Nucleus accumbens (tissue), 56 donors: ENCODE data around the gene VPS35L.

Experiments used
- DNase-seq, 56 donors: peaks; one replicate each; lab custom pipeline; 2025; lab: John Stamatoyannopoulos, UW

Gene VPS35L, protein sequence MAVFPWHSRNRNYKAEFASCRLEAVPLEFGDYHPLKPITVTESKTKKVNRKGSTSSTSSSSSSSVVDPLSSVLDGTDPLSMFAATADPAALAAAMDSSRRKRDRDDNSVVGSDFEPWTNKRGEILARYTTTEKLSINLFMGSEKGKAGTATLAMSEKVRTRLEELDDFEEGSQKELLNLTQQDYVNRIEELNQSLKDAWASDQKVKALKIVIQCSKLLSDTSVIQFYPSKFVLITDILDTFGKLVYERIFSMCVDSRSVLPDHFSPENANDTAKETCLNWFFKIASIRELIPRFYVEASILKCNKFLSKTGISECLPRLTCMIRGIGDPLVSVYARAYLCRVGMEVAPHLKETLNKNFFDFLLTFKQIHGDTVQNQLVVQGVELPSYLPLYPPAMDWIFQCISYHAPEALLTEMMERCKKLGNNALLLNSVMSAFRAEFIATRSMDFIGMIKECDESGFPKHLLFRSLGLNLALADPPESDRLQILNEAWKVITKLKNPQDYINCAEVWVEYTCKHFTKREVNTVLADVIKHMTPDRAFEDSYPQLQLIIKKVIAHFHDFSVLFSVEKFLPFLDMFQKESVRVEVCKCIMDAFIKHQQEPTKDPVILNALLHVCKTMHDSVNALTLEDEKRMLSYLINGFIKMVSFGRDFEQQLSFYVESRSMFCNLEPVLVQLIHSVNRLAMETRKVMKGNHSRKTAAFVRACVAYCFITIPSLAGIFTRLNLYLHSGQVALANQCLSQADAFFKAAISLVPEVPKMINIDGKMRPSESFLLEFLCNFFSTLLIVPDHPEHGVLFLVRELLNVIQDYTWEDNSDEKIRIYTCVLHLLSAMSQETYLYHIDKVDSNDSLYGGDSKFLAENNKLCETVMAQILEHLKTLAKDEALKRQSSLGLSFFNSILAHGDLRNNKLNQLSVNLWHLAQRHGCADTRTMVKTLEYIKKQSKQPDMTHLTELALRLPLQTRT

DNA sequence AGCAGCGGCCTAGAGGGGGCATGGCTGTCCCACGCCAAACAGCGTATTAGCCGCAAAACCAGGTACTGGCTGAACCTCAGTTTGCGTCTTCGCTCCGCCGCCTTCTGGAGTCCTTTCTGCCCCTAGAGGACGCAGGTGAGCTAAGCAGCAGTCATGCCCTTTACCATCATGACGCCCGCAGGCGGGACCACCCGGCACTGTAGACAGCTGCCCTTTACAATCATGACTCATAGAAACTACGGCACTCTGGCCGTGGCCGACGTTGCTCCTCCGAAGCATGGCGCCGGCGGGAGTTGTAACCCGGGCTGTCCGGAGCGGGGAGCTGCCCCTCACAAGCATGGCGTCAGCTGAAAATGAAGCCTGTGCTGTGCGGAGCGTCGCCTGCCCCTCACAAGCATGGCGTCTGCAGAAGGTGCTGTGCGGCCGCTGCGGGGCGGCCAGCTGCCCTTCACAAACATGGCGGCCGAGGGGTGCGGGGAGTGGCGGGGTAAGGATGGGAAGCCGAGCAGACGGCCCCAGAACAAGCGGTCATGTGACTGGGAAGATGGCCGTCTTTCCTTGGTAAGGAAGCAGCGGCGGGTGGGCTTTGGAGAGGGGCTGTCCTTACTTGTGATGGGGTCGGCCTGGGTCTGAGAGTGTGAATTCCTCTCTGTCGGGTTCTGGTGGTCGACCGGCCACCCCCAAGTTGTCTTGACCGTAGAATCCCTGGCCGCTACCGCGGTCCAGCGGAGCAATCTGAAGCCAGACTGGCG lies at the start of gene VPS35L:
Gene VPS35L (plus strand): TSS at position 518 of the 752 bp plus-strand sequence. CDS start 27 bp downstream, at position 545.
- DNase-seq, result peak; percentile 75 to 99 (median 96)

DNA sequence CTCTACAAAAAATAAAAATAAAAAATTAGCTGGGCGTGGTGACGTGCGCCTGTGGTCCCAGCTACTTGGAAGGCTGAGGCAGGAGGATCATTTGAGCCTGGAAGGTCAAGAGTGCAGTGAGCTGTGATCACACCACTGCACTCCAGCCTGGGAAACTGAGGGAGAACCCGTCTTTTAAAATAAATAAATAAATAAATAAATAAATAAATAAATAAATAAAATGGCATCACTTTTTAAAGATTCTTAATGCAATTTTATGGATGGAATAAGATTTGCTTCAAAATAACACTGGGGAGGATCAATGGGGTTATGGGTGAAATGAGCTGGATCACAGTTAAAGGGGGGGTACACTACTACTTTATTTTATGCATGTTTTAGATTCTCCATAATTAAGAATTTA lies 48.5 kb upstream of the VPS35L start:
- no peak for DNase-seq

DNA sequence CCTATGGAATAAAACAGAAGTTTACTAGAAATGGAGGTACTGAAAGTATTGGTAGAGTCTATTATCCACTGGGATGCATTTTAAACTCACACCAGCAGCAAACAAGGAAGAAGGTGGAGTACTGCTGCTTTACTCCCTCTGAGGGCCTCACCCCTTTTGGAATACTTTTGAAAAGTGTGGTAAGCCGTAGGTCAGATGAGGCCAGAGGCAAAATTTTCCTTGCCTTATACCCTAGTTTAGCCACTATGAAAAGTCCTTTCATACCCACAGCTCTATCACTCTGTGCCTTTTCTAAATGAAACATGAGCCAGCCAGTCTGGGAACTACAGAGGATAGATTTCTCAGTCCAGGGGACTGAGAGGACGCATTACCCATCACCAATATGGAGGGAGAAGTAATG lies 47.6 kb upstream of the VPS35L start:
- no peak for DNase-seq

DNA sequence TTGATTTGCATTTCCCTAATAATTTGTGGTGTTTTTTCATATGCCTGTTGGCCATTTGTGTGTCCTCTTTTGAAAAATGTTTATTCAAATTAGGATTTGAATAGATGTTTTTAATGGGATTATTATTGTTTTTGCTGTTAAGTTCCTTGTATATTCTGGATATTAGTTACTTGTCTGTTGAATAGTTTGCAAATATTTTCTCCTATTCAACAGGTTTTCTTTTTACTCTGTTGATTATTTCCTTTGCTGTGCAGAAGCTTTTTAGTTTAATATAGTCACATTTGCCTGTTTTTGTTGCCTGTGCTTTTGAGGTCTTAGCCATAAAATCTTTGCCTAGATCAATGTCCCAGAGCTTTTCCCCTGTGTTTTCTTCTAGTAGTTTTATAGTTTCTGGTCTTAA lies 43.2 kb upstream of the VPS35L start:
- no peak for DNase-seq

DNA sequence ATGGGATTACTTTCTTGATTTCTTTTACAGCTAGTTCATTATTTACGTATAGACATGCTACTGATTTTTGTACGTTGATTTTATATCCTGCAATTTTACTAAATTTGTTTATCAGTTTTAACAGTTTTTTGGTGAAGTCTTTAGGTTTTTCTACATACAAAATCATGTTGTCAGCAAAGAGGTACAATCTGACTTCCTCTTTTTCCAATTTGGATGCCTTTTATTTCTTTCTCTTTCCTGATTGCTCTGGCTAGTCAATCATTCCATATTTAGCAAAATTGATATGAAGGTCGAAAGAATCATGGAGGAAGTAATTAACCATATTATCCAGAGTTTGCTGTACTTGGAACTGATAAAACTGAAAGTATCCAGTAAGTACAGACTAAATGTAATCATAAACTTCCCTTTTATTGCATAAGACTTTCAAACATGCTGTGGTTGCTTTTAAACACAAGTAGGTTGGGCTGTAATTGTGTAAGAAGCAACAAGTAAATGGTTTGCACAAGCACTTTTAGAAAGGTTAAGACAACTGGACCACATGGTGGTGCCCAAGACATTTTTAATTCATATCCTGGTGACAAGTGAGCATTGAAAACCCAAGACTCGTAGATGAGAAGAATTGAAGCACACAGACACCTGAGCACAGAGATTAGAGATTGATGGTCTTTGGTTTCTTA lies 42.0 kb upstream of the VPS35L start:
- DNase-seq, result no peak

DNA sequence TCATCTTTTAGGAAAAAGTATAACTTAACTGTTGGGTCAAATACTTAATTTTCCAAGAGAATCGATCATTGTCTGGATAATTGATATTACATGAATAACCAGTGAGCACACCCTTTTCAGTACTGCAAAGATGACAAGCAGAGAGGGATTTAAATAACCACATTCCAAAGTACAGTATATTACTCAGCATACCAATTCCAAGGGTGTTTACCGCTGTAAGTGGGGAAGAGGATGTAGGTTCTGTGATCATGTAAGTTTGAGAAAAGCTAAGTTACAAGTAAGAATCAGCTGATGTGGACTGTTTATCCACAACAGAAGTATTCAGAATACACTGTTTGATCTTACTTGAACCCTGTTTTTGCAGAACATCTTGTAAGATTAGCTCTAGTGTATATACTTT lies 39.7 kb upstream of the VPS35L start:
- no peak for DNase-seq

DNA sequence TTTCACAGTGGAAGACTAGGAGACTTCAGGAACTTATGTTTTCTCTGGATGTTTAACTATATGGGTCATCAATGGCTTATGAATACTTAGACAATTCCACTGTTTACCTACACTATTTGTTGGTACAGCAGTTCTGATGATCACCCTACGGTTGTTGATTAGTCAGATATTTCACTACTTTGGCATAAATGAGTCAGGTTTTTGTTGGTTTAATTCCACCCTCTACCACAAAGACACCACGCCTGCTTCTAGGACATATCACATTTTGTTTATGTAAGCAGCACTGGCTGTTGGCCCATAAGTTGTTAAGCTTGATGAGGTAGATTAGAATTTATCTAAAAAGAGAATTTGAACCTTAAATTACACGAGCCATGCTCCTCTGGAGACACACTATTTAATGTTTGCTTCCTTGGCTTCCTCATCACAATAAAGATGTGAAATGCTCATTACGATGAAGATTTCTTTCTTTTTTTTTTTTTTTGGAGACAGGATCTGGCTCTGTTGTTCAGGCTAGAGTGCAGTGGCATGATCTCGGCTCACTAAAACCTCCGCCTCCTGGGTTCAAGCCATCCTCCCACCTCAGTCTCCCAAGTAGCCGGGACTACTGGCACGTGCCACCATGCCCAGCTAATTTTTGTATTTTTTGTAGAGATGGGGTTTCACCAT lies 37.9 kb upstream of the VPS35L start:
- no peak for DNase-seq

DNA sequence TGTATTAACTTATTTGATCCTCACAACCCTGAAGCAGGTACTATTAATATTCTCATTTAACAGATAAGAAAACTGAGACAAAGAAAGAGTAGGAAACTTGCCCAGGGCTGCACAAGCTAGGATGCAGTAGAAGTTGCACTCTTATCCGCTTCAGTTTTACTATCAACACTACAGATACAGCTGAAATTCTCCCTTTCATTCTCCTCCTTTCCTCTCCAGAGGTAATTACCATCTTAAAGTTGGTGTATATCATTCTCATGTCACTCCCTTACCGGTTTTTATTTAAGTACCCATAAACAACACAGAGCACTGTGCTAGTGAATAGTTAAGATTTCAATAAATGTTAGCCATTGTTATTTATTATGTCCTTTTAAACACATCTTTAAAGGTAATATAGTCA lies 37.1 kb upstream of the VPS35L start:
- DNase-seq, result no peak

DNA sequence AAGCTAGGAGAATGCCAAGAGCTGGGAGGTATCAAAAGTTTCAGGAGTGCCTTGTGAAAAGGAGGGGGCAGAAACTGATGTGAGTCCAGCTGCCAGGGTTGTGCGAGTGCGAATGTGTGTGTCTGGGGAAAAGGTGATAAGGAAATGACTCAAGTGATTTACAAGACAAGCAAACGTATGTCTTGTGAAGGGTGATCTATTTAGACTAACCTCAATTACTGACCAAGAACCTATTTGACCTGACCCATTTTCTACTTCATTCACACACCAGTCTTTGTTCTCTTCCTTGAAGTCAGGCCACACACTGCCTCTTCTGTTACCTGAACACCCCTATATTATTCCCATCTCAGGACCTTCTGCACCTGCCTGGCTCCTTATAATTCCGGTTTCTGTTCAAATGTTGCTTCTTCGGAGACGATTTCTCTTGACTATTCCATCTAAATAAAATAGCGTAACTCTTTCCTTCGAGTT lies 34.6 kb upstream of the VPS35L start:
- DNase-seq, result no peak

DNA sequence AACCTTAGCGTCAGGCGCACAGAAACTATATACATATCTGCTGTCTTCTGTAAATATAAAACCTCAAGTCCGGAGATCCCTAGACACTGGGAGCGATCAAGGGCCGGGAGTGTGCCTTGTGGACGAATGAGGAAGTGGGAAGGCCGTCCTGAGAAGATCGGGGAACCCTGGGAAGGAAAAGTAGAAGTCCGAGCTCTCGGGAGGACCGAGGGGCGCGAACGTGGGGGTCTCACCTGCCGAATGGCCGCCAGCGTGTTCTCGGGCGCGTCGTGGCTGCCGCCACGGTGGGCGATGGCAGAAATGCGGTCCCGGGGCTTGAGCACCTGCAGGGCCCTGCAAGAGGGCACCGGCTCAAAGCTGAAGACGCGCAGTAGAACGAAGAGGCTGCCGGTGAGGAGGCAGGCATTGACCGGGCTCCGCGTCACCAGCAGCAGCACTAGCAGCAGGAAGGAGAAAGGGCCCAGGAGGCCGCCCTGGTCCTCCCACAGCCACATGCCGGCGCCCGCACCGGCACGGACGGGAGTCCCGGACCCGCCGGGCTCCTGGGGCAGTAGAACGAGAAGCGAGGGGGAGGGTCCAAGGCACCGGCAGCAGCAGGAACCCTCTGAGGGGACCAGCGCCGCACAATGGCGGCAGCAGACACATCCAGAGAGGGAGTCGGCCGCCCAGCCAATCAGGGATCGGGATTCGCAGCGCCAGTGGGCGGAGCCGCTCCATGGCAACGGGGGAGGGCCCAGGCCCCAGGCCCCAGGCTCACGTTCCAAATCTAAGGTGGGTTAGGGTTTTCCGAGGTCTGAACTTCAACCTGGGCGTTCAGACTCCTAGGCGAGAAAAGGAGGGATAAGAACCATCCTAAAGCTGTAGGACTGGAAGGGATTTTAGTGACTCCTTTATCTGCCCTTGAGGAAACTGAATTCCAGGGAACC lies 33.8 kb upstream of the VPS35L start, which contains the start of gene GDE1:
Gene GDE1 (minus strand): TSS at position 628 of the 926 bp plus-strand sequence. CDS start 134 bp downstream, at position 494.
- peak; percentile 80 to 99 (median 95) for DNase-seq

DNA sequence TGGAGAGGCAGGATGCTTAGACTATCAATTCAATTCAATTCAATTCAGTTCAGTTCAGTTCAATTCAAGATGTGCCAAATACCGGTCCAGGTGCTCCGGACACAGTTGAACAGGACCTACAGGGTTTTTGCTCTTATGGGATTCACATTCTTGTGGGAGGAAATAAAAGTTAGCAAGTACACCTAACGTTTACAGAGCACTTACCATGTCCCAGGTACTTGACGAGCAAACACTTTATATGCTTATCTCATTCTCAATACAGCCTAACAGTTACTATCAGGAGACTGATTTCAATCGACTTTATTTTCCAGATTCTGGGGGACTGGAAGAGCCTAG lies 33.1 kb upstream of the VPS35L start:
- no peak for DNase-seq

DNA sequence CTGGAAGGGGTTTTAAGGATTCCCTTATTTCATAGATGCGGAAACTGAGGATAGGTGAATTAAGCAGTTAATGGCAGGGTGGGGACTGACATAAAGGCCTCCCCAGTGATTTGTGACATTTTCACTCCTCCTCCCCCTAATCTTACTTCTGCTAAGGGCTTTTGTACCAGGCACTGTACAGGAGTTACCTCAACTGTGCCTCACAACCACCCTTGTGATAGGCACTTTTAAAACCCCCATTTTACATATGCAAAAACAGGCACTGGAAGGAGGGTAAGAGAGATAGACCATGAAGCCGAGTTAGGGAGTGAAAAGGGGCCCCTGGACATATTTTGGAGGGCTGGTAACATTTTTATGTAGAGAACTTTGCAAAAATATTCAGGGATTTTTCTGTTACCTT lies 32.7 kb upstream of the VPS35L start:
- no peak for DNase-seq

DNA sequence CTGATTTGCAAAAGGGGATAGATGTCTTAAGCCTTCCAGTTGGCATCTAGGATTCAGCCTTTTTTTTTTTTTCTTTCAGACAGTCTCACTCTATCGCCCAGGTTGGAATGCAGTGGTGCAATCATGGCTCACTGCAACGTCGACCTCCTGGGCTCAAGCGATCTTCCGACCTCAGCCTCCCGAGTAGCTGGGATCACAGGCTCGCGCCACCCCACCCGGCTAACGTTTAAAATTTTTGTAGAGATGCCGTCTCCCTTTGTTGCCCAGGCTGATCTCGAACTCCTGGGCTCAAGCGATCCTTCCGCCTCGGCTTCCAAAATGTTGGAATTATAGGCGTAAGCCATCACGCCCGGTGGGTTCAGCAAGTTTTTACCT lies 32.3 kb upstream of the VPS35L start:
- DNase-seq, result peak in 3 of 56 donors; percentile 5 to 32 (median 29)

DNA sequence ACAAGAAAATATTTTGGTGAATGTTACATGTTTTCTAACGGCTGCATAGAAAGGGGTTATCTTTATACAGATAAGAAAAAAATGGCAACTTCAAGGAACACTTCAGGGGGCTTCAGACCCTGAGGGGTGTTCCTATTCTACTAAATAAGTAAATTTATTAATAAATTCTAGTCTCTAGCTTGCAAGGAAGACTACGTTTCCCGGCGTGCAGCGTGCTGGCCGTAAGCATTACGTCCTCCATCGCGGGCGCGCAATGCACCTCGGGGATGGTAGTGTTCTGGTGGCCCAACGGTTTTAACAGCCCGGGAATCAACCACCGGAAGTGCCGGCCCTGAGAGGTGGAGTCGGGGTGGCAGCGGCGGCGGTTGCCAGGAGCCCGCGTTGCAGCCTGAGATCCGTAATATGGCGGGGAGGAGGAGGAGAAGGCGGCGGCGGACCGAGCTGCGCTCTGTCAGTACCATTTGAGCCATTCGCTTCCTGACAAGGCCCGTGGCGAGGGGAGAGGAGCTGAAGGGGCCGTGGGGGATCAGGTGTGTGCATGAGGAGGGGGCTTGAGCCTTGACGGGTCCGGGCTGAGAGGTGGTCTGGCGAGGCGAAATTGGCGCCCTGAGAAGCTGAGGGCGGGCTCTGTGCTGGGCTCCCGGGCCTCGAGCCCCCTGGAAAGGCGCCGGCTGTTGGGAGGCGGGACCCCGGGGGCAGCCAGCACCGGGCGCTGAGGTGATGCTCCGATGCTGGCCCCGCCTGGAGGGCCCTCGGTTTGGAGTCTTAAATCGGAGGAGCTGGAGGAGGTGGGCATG lies 31.7 kb upstream of the VPS35L start, which contains the start of gene CCP110:
Gene CCP110 (plus strand): TSS at position 384 of the 797 bp plus-strand sequence. CDS start 3,940 bp downstream, outside the sequence.
- DNase-seq, result peak; percentile 76 to 100 (median 97)

DNA sequence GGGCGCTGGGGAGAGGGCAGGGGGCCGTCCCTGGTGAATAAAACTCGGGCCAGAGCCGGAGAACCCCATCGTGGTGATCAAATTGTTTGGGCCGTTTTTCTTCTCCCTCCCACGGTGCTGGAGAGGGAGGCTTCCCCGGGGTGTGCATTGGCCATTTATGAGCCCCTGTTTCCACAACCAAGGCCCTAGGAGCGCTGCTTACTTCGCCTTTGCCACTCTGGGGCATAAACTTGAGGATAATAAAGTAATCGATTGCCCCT lies 31.2 kb upstream of the VPS35L start:
- DNase-seq, result peak in 22 of 56 donors; percentile 31 to 70 (median 52)

DNA sequence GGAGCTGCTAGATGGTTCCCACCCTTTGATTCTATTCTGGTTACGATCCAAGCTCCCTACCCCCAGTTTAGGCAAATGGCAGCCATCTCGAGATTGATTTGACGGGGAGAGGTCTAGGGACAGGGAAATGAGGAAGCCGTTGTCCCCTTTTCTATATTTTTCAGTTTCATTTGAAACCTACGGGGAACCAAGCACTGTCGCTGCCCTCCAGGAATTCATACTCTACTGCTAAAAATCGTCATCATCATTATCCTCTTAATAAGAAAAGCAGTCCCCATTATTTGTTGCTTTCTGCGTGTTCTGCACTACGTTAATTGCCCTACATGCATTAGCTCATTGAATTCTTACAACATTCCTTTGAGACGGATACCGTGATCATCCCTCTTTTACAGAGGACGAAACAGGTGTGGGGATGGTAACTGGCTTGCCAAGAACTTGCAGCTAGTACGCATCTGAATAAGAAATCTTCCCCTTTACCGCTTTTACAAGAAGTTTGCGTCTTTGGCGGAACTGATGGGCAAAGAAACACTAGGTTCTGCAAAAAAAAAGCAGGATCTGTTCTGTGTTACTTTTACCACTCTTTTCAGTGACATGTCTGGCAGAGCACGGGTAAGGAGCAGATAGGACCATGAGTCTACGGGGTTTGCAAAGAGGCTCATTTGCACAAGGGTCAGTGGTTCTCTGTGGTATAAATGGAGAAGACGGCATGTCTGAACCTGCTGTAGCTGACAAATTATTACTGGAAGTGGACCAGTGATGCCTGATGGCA lies 30.7 kb upstream of the VPS35L start:
- peak in 24 of 56 donors; percentile 5 to 70 (median 45) for DNase-seq

DNA sequence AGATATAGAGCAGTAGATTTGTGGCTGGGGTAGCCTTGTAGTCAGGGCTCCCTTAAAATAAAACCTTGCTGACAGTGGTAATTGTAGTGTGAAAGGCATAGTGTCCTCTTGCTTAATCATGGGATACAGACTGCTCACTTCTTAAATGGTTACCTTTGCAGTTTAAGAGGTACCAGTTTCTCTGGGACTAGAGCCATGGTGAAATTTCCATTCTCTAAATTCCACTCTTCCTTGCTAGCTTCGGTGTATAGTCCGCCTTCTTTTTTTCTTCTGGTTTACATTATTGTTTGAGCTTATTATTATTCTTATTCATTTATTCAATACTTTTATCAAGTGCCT lies 30.1 kb upstream of the VPS35L start:
- DNase-seq, result no peak
